ENCODE data around the gene DNAI4. TPM values are rescaled to one million over a fixed set of nuclear protein-coding genes. Genes with fewer than 3 reads are reported as not detected.
A peak's percentile ranks its signal among the peaks of the same experiment; 100 is the strongest.
"Not testable (repeated sequence)": the region's sequence is repeated elsewhere in the genome, so short reads cannot be mapped to it uniquely, and the experiment has no call there.

Gene DNAI4
- polyA plus RNA-seq, 4 donors = 12.7 to 15.7 (median 15.0) TPM

DNA sequence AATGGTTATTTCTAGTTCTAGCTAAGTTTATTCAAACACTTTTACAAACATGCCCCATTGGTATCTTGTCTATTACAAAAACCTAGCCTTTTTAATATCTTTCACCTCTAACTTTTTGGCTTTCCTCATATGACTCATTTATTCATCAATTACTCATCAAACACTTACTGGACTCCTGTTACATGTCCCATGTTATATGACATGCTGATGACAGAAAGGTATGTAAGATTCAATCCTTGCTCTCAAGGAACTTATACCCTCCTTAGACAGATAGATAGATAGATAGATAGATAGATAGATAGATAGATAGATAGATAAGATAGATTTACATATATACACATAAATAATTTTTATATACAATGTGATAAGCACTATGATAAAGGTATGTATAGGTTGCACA, 89.7 kb downstream of the DNAI4 start:
- DNase-seq (ENCODE audit: low read depth in 4 of 4, low spot score in 3 of 4) = no peak

DNA sequence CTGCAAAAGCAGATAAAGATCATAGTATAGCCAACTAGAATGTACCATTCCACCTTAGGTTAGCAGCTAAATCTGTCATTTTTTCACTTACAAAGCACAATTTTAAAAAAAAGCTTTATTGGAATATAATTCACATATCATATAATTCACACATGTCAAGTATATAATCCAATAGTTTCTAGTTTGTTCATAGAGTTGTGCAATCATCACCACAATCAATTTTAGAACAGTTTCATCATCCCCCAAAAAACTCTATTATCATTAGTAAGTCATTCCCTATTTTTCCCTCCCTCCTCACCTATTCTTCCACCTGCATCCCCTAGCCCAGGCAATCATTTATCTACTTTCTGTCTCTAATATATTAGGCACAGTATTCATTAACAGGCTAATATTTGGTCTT, 91.5 kb downstream of the DNAI4 start:
- DNase-seq (ENCODE audit: low read depth in 4 of 4, low spot score in 3 of 4) = no peak

DNA sequence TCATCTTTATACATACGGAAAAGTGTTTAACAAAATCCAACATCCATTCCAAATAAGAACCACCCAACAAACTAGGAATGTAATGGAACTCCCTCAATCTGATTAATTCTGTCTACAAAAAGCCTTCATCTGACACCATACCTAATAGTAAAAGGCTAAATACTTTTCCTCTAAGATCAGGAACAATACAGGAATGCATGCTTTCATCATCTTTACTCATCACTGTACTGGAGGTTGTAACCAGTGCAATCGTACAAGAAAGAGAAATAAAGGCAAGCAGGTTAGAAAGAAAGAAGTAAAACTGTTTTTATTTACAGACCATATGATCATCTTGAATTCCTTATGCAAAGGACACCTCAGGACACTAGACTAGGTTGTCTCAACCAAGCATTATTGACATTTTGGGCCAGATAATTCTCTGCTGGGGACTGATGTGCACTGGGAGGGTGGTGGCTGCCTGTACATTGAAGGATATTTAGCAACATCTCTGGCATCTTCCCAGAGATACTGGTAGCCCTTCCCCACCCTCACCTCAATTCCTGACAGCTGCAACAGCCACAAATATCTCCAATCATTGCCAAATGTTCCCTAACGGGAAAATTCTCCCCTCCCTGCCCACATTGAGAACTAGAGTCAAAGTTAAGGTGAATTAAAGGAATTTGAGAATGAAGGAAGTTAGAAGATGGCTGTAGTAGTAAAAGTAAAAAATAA, 93.0 kb downstream of the DNAI4 start:
- no peak for DNase-seq (ENCODE audit: low read depth in 4 of 4, low spot score in 3 of 4)

DNA sequence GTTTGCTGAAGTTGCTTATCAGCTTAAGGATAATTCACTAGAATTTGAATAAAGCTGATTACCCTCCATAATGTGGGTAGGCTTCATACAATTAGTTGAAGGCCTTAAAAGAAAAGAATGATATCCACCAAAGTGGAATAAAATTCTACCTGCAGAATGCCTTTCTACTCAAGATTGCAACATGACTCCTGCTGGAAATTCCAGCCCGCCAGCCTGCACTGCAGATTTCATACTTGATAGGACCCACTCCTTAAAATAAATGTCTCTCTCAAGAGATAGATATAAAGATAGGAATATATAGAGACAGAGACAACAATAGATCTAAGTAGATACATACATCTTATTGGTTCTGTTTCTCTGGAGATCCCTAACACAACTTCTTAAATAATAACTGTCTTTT, 99.9 kb downstream of the DNAI4 start:
- DNase-seq (ENCODE audit: low read depth in 4 of 4, low spot score in 3 of 4) = no peak

DNA sequence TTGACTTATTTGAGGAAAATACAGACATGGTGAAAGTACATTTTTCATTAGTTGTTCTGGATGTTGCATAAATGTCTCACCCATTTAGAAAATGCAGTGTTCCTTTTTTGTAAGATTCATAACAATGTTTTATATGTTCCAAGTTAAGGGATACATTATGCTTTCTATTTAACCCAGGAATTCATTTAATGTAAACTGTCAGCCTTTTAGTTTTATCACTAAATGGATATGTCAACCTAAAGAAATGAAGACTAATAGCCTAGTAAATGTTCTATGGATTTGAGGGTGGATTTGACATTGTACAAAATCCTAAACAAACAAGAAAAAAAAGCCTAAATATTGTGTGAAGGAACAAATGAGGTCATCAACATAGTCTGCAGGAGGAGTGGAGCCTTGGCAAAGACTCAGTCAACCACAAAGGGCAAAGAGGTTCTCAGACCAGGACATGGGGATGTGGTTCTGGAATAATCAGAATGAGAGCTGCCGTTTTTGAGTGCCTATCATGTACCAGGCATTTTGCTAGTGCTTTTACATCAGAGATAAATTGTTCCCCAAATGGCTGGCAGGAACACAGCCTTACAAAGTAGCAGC, 114.8 kb downstream of the DNAI4 start:
- no peak for DNase-seq (ENCODE audit: low read depth in 4 of 4, low spot score in 3 of 4)

DNA sequence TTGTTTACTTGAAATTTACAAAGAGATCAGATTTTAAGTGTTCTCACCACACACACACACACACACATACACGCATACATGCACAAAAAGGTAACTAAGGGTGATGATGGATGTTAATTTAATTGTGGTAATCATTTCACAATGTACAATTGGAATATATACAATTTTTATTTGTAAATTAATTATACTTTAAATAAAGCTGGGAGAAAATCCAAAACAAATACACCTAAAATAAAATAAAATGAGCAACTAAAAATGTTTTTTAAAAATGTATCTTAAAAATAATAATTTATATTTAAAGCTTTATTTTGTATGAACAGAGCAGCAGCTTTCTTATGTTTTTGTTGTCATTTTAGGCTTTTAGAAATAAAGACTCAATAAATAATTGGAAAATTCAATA, 115.4 kb downstream of the DNAI4 start:
- DNase-seq (ENCODE audit: low read depth in 4 of 4, low spot score in 3 of 4) = no peak

DNA sequence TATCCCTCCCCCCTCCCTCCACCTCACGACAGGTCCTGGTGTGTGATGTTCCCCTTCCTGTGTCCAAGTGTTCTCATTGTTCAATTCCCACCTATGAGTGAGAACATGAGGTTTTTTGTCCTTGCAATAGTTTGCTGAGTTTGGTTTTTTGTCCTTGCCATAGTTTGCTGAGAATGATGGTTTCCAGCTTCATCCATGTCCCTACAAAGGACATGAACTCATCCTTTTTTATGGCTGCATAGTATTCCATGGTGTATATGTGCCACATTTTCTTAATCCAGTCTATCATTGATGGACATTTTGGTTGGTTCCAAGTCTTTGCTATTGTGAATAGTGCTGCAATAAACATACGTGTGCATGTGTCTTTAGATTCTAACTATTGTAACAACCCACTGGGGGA, 128.8 kb downstream of the DNAI4 start:
- DNase-seq (ENCODE audit: low read depth in 4 of 4, low spot score in 3 of 4) = not testable (repeated sequence)

DNA sequence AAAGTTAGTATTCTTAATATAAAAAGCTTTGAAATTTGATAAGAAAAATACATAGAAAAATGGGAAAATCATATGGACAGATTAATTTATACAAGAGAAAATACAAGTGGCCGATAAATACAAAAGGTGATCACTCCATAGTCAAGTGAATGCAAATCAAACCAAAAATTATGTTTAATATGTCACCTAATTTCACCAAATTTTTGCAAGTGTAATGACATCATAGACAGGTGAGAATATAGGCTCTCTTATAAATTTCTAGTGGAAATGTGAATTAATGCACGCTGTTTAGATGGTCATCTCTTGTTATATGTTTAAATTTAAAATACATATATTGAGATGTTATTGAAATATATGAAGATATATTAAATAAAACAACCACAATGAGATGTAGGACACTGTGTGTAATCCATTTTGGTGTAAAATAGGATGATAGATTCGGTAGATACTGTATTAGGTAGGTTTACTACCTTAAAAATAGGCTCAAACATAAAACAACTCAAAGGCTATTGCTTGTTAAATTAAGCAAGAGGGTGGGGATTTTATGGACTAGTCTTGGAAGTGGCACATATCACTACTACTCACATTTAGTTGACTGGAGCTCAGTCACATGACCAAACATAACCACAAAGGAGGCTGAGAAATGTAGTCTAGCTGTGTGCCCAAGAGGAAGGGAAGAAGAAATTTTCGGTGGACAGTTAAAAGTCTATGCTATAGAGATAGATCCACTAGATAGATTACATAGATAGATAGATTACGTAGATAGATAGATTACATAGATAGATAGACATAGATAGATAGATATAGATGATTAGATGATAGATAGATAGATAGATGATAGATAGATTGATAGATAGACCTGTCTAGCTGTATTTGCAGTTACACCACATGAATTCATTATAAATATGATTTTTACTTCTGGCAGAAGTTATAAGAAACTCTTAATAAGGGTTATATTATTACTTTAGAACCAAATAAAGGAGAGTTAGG, 132.7 kb downstream of the DNAI4 start:
- no peak for DNase-seq (ENCODE audit: low read depth in 4 of 4, low spot score in 3 of 4)

DNA sequence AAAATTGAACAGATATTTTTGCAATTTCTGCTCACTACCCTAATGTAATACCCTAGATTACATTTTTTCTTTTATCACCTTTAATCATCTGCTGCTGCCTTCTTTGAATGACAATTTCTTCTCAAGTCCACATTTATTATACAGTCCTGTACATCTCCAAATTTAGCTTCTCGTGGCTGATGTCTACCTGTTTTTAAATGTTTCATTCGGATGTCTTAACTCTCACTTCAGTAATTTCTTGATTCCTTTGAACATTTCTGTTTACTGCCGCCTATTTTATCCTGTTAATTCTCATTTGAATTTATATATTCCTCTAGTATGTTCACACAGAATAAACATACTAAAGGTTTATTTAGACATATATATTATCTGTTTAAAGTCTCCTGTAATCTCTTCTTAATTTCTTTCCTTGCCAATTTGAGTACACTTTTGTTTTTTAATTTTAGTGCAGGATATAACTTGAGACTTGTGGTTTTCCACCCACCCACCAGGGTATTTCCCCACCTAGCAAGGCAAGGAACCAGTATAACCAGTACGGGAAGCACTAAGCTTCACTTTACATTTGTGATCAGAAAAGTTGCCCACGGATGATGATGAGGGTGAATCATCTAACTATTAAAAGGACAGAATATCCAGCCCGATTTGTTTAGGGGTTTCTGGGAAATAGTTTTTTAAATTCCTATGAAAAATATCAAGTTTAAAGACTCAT, 136.3 kb downstream of the DNAI4 start:
- DNase-seq (ENCODE audit: low read depth in 4 of 4, low spot score in 3 of 4) = no peak

DNA sequence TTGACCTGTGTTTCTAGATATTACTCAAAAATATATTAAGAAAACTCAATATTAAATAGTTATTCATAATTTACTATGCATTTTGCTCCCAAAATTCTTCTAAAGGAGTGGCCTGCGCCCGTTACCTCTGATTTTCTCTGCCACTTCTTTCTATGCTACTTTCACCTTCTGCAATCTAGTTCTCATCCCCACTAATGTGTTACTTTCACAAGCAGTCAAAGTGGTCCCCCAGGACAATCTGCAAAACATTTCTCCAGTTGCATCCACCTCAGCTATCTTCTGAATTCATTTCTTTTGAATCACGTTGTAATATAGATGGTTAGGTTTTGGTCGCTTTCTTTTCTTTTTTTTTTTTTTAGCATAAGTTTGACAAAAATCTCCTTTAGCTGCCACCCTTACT, 137.0 kb downstream of the DNAI4 start:
- no peak for DNase-seq (ENCODE audit: low read depth in 4 of 4, low spot score in 3 of 4)

DNA sequence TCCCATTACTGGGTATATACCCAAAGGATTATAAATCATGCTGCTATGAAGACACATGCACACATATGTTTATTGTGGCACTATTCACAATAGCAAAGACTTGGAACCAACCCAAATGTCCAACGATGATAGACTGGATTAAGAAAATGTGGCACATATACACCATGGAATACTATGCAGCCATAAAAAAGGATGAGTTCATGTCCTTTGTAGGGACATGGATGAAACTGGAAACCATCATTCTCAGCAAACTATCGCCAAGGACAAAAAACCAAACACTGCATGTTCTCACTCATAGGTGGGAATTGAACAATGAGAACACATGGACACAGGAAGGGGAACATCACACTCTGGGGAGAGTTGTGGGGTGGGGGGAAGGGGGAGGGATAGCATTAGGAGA, 138.9 kb downstream of the DNAI4 start:
- not testable (repeated sequence) for DNase-seq (ENCODE audit: low read depth in 4 of 4, low spot score in 3 of 4)

DNA sequence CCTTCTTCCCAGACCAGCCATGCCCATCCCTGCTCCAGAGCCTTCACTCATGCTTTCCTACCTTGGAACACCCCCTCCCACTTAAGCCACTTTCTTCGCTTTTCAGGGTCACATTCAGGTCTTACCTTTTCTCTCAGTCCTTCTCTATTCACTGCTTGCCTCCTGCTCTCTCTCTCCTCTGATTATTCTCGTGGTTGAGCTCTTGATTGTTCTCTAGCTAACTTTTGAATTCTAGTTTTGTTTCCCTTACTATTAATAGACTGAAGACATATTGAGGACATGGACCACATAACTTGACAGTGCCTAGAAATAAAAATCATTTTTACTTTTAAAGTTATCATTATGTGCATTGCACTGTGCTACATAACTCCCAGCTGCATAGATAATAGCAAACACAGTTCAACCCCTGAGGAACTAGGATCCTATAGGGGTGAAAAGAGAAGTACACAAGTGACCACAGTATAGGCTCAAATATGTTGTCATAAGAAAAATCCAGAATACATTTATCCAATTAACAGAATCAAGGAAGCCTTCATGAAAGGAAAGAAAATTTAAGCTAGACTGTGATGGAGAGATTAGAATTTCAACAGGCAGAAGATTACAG, 145.1 kb downstream of the DNAI4 start:
- DNase-seq (ENCODE audit: low read depth in 4 of 4, low spot score in 3 of 4) = no peak

DNA sequence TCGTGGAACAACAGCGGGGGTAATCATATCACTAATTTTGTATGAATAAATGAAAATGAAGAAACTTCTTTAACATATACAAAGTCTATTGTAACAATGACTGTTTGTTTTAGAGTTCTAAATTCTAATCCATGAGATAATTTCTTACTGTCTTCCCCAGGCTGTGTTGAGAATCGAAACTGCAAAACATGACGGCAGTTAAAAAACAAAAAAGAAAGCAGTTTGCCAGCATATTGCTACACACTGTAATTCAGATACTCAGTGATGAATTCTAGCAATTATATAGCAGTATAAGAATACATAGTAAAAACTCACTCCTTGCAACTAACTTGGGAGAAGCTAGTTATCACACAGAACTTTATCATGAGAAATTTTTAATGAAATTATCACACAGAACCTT, 145.7 kb downstream of the DNAI4 start:
- DNase-seq (ENCODE audit: low read depth in 4 of 4, low spot score in 3 of 4) = no peak

DNA sequence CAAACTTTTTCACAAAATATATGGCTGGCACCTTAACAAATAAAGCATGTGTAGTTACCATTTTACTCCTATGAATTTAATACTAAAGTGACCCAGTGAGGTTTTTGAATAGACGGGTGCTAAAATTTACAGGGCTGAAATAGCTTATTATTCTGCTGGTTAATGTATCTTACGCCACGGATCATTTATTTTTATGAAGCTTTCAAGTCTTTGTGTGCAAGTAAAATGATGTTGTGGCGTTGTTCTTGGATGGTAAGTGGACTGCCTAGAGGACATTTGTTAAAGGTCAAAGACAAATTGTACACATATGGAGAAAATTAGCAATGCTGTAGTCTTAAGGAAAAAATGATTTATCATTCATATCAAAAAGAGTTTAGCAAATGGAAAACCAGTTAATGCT, 146.4 kb downstream of the DNAI4 start:
- DNase-seq (ENCODE audit: low read depth in 4 of 4, low spot score in 3 of 4) = peak in 1 of 4 donors; percentile 5

DNA sequence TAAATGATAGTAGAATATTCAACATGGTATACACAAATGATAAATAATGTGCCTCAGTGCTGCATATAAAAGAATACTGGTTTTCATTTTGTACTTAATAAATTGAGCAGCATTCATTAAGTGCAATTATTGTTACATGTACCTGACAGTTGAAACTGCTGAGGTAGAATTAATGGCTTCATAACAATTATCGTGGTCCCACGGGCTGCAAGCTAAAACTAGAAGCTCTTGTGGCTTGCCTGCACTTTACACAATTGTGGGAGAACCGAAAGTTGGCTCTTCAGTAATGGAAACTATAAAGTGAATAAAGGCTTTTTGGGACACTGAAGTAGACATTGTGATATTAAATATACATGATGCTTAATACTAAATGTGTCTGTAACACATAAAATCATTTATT, 146.8 kb downstream of the DNAI4 start:
- no peak for DNase-seq (ENCODE audit: low read depth in 4 of 4, low spot score in 3 of 4)

DNA sequence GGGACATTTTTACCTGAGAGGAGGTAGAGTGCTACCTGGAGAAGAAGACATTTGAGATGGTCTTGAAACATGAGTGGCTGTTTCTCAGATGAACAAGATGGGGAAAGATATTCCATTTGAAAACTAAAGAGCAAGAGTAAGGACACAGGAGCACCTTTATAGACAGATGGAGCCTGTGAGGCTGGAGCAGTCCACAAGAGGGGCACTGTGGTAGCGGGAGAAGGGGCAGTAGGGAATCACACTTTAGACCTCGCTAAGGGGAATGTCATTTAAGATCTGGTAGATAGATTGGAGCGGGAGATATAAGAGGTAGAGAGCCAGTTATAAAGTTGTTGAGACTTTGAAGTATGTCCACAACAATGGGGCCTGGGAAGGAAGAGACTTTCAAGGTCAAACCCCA, 149.0 kb downstream of the DNAI4 start:
- no peak for DNase-seq (ENCODE audit: low read depth in 4 of 4, low spot score in 3 of 4)

DNA sequence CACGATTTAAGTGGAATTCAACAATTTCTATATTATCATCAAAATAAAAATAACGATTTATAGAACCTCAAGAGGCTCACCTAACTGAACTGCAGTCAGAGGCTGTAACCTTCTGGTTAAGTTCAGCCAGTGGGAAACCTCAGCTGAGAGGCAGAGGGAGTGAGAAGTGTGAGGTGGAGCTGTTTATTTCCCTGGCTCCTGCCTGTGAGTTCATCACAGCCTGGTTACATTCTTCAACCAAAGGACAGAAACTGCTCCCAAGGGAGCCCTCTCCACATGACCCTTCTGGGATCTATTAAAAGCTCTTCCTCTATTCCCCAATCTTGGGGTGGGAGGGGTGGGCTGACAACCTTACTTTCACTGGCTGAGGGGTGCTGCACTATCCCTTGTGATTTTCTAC, 150.2 kb downstream of the DNAI4 start:
- DNase-seq (ENCODE audit: low read depth in 4 of 4, low spot score in 3 of 4) = no peak

DNA sequence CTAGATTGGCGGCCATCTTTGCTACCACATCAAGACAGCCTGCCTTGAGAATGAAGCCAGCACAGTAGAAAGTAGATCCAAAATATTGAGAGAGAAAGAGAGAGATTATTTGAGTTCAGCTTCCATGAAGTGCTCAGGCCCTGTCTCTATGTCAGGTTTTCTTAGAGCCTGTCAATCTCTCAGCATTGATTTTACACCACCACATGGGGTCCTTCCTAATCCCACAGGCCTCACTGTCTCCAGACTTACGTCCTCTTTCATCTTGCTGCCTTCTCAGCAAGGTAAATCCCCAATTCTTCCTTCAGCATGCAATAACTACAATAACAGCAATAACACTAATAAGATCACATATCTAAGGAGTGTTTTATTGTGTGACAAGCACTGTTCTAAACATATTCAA, 151.4 kb downstream of the DNAI4 start:
- no peak for DNase-seq (ENCODE audit: low read depth in 4 of 4, low spot score in 3 of 4)

DNA sequence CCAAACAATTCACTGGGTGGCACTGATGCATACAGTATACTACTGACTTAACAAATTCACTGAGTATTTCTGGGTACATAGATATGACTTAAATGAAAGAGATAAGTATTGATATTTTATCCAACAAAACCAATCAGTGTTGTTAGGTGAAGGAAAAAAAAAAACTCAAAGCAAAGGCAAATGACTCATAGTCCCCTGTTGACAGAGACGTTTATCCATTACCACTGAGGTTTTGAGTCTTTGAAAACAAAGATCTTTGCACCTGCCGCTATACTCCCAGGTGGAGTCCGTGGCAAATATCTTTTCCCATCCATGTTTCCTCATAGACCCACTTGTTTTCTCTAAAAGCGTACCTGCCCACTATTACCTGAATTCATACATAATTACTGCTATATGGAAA, 154.0 kb downstream of the DNAI4 start:
- no peak for DNase-seq (ENCODE audit: low read depth in 4 of 4, low spot score in 3 of 4)

DNA sequence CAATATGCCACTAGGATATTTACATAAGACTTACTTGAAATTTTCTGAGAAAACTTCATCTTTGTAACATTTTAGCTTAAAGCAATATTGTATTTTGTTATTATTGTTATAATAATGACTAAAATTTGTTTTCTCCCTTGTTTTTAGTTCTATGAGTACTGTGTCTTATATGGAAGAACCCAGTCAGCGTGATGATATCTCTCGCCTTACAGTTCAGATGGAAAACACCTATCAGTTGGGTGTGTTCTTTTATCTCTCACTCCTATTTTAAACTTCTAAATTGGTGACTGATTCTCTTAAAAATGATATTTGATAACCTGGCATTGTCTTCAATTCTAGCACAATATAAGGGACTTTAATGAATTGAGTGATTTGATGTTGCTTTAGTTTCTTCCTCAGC, 154.4 kb downstream of the DNAI4 start:
- no peak for DNase-seq (ENCODE audit: low read depth in 4 of 4, low spot score in 3 of 4)
